GM12878 (cell line): ENCODE measurements around the gene SEBOX. TPM values are rescaled to one million over a fixed set of nuclear protein-coding genes. Genes with fewer than 3 reads are reported as not detected.

ENCODE experiments used
- ATAC-seq: fragments of 200-7000 bp; cut with Tn5 transposase; 3 replicates; pipeline ENCODE4 v1.9.1; 2020; ENCODE audit warnings: mild to moderate bottlenecking, moderate library complexity
- BruUV-seq: library from RNA; stranded (reverse); fragments of 400-500 nt; replicated peaks from 2 replicates; lab custom pipeline; 2021; lab: Mats Ljungman, UMichigan
- CTCF ChIA-PET: fragments of 300-600 bp; sonication (Branson Sonifier 250); formaldehyde crosslinking; extraction: SDS; loops from one replicate; lab custom pipeline; 2021; ENCODE audit warnings: inconsistent platforms; lab: Yijun Ruan, JAX
- POLR2A ChIA-PET: fragments of 350-600 bp; formaldehyde crosslinking; extraction: SDS; loops from one replicate; lab custom pipeline; 2021; ENCODE audit warnings: inconsistent platforms; lab: Charles Lee
- RAD21 ChIA-PET: fragments of 300-600 bp; sonication (Branson Sonifier 250); formaldehyde crosslinking; loops from one replicate; lab custom pipeline; 2023; ENCODE audit warnings: antibody characterized with exemption; ENCODE audit not compliant: unreplicated experiment; lab: Charles Lee
- SMC1A ChIA-PET: fragments of 300-600 bp; sonication (Branson Sonifier 250); formaldehyde crosslinking; loops from one replicate; lab custom pipeline; 2023; ENCODE audit not compliant: unreplicated experiment, uncharacterized antibody; lab: Charles Lee
- DNase-seq: peaks from one replicate; pipeline ENCODE4 v3.0.0-alpha.2; 2011; ENCODE audit warnings: low read depth, low spot score
- FAIRE-seq: peaks from 3 replicates; lab custom pipeline; 2011; peaks lifted over from hg19 to GRCh38; lab: Jason Lieb, UNC
- H2AFZ ChIP-seq: 2 replicates; pipeline ENCODE4 v1.6.0; 2011; ENCODE audit warnings: low read depth, low read length, control low read depth; ENCODE audit not compliant: control insufficient read depth
- H3K27ac ChIP-seq: 2 replicates; pipeline ENCODE4 v1.5.1; 2011; ENCODE audit warnings: control low read depth; ENCODE audit not compliant: control insufficient read depth, insufficient read depth
- H3K27me3 ChIP-seq, 2 experiments: replicated peaks in 1 of 2; 2 replicates each; pipeline versions ENCODE4 v1.6.0 to v1.6.1; 2011; ENCODE audit warnings: low read length in 1 of 2; ENCODE audit not compliant: control insufficient read depth in 2 of 2, insufficient read depth in 2 of 2
- H3K36me3 ChIP-seq, 2 experiments: 2 replicates each; pipeline ENCODE4 v1.5.1; 2011; ENCODE audit warnings: low read length in 1 of 2; ENCODE audit not compliant: control insufficient read depth in 2 of 2, insufficient read depth in 2 of 2
- H3K4me1 ChIP-seq: 2 replicates; pipeline ENCODE4 v1.6.1; 2011; ENCODE audit warnings: mild to moderate bottlenecking, low read length, moderate library complexity, mixed read lengths; ENCODE audit not compliant: control insufficient read depth, insufficient read depth
- H3K4me2 ChIP-seq: 2 replicates; pipeline ENCODE4 v1.6.0; 2011; ENCODE audit warnings: control low read depth; ENCODE audit not compliant: control insufficient read depth, insufficient read depth
- H3K4me3 ChIP-seq: fragments of 200-600 bp; sonication (generic); 2 replicates; pipeline ENCODE4 v1.5.1; 2016
- H3K79me2 ChIP-seq: 2 replicates; pipeline ENCODE4 v1.6.0; 2011; ENCODE audit warnings: low read length; ENCODE audit not compliant: control insufficient read depth, insufficient read depth
- H3K9ac ChIP-seq: 2 replicates; pipeline ENCODE4 v1.8.0; 2011; ENCODE audit warnings: low read length, control low read depth, mixed read lengths; ENCODE audit not compliant: control insufficient read depth, insufficient read depth
- H3K9me3 ChIP-seq: replicated peaks from 3 replicates; pipeline ENCODE4 v1.5.1; 2011; ENCODE audit warnings: mild to moderate bottlenecking, low read length; ENCODE audit not compliant: control insufficient read depth, insufficient read depth
- H4K20me1 ChIP-seq: 2 replicates; pipeline ENCODE4 v1.6.0; 2011; ENCODE audit not compliant: control insufficient read depth, insufficient read depth
- IRF4 ChIP-seq: IDR thresholded peaks from 2 replicates; pipeline ENCODE4 v1.6.1; 2011; ENCODE audit warnings: low read depth, low read length
- NR2F1 ChIP-seq: fragments of 450-650 bp; conservative IDR thresholded peaks from 2 replicates; pipeline ENCODE4 v1.6.1; 2017; ENCODE audit warnings: mild to moderate bottlenecking
- PAX8 ChIP-seq: fragments of 450-650 bp; IDR thresholded peaks from 2 replicates; pipeline ENCODE4 v1.6.1; 2017; ENCODE audit warnings: mild to moderate bottlenecking, moderate library complexity
- SPI1 ChIP-seq: IDR thresholded peaks from 2 replicates; pipeline ENCODE4 v1.6.1; 2011; ENCODE audit warnings: low read depth, mild to moderate bottlenecking, low read length, moderate library complexity, borderline replicate concordance; ENCODE audit not compliant: insufficient read depth
- WGBS: methylation state at CpG from one replicate; pipeline ENCODE4 v1.1.6; 2016; ENCODE audit warnings: low lambda C conversion rate; ENCODE audit not compliant: insufficient replicate concordance, insufficient coverage; ENCODE audit errors: missing lambda C conversion rate; 5-methylcytosine and 5-hydroxymethylcytosine counted together
- in situ Hi-C: fragments of 300-500 bp; cut with MboI; formaldehyde crosslinking; loops from 9 replicates; pipeline ENCODE4 v1.14.3; 2018; ENCODE audit warnings: mixed read lengths
- intact Hi-C: fragments of 100-400 bp; cut with micrococcal nuclease; formaldehyde crosslinking; loops from one replicate; pipeline ENCODE4 v1.14.2; 2022; ENCODE audit not compliant: unreplicated experiment
- polyA plus RNA-seq, 11 experiments: library from polyadenylated mRNA; depleted of rRNA in 4 of 11; unstranded in 6 of 11; stranded (reverse) in 5 of 11; fragments of >200 nt; fragmentation: Nextera tagmentation in 4 of 11; fragmentation: Illumina TruSeq in 1 of 11; extraction: Ambion mirVana in 4 of 11; extraction: Trizol in 1 of 11; gene quantifications; 1 replicate in 1 of 11; 2 replicates in 10 of 11; pipeline versions ENCODE4 v1.2.1 to v1.2.3, GENCODE V29; 2011 to 2016; ENCODE audit warnings: inconsistent platforms in 2 of 11, missing spikeins in 2 of 11, low read depth in 1 of 11
- total RNA-seq, 4 experiments: library from RNA; depleted of rRNA in 3 of 4; stranded (reverse); fragments of >200 nt in 3 of 4; fragmentation: Illumina TruSeq in 1 of 4; extraction: Trizol in 1 of 4; gene quantifications; 2 replicates each; pipeline versions ENCODE4 v1.2.1 to v1.2.3, GENCODE V29; 2013 to 2021
- TF ChIP-seq, protein P1 (sequence below): IDR thresholded peaks from 2 replicates; pipeline ENCODE4 v1.6.1; 2011; ENCODE audit warnings: low read depth, mild to moderate bottlenecking, low read length, moderate library complexity, borderline replicate concordance; ENCODE audit errors: extremely low read depth
- TF ChIP-seq, protein P2 (sequence below): fragments of 150-350 bp; IDR thresholded peaks from 2 replicates; pipeline ENCODE4 v1.6.1; 2014; ENCODE audit warnings: mild to moderate bottlenecking, low read depth, low read length
- TF ChIP-seq, protein P3 (sequence below): fragments of 150-350 bp; IDR thresholded peaks from 2 replicates; pipeline ENCODE4 v1.6.1; 2016; ENCODE audit warnings: low read depth, low read length
- TF ChIP-seq, protein P4 (sequence below): fragments of 450-650 bp; IDR thresholded peaks from 2 replicates; pipeline ENCODE4 v1.6.1; 2017; ENCODE audit warnings: mild to moderate bottlenecking, moderate library complexity

SEBOX gene
- total and polyA plus RNA-seq, 10 of the 15 experiments (the other 5 are each of a cell fraction or from before 2014, with no cell fraction given) = not detected

DNA sequence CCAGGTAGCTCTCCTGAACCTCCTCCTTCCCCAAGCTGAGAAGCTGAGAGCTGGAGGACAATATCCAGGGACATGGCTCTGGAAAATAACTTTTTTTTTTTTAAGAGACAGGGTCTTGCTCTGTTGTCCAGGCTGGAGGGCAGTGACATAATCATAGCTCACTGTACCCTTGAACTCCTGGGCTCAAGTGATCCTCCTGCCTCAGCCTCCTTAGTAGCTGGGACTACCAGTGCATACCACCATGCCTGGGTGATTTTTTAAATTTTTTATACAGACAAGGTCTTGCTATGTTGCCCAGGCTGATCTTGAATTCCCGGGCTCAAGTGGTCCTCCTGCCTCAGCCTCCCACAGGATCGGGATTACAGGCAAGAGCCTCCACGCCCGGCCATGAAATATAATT, 34.8 kb upstream of the SEBOX start (continued):
- TF ChIP-seq, protein P1, sequence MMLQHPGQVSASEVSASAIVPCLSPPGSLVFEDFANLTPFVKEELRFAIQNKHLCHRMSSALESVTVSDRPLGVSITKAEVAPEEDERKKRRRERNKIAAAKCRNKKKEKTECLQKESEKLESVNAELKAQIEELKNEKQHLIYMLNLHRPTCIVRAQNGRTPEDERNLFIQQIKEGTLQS = no peak
- TF ChIP-seq, protein P2, sequence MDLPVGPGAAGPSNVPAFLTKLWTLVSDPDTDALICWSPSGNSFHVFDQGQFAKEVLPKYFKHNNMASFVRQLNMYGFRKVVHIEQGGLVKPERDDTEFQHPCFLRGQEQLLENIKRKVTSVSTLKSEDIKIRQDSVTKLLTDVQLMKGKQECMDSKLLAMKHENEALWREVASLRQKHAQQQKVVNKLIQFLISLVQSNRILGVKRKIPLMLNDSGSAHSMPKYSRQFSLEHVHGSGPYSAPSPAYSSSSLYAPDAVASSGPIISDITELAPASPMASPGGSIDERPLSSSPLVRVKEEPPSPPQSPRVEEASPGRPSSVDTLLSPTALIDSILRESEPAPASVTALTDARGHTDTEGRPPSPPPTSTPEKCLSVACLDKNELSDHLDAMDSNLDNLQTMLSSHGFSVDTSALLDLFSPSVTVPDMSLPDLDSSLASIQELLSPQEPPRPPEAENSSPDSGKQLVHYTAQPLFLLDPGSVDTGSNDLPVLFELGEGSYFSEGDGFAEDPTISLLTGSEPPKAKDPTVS = no peak
- TF ChIP-seq IRF4 = no peak

DNA sequence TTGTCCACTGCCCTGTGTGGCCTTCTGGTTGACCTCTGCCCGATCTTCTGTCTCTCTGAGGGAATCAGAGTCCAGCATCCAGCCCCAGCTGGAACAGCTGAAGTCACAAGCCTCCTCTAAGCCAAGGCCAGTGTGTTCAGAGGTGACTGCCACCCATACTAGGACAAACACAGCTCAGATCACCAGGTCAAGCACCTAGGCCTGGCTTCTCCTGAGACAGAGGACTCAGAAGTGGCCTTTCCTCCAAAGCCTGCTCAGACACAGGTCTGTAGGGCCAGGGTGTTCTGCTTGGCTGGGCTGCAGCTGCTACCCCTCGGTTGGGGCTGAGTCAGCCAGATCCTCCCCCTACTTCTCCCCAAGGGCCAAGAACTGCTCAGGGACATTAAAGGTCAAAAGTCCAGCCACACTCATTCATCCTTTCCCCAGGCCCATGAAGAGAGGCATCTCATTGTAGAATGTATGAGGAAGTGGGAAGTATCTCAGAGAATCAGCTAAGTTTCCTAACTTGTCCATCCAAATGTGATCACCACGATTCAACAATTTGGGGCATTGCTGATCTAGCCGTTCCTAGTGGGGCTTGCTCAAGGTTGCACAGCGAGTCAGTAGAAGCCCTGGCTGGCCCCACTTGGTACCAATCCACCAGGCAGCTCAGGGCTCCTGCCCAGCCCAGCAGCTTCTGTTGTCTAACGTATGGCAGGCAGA, 33.4 kb upstream of the SEBOX start:
- H2AFZ ChIP-seq = no peak overlapping the region
- in situ Hi-C loops (no loop called here), intact Hi-C loops (no loop called here)
- H3K4me2 ChIP-seq = no peak overlapping the region
- ChIA-PET RAD21 (interaction anchor here (1.1 kb wide), 1 partner anchor 18 kb away, joined by 3 read pairs; no protein-coding TSS in a partner anchor), POLR2A (interaction anchor here (1.0 kb wide), 1 partner anchor 63 kb away, joined by 3 read pairs; the partner anchor contains the start of gene TNFAIP1), CTCF (interaction anchor here (6.2 kb wide), 1 partner anchor 18 kb away, joined by 37 read pairs; no protein-coding TSS in a partner anchor), SMC1A (interaction anchor here (0.8 to 1.2 kb wide), 3 partner anchors 9 to 221 kb away, joined by 3 read pairs; no protein-coding TSS in a partner anchor)
- WGBS = 57% methylated on average over 6 of the region's 6 CpGs
- DNase-seq = no peak
- no peaks in the 10 kb centered on the region; the same call in 1 of the 2 replicates for H3K4me1 ChIP-seq
- no peaks in the 10 kb centered on the region for H3K9me3 ChIP-seq
- BruUV-seq = no TSS peak
- TF ChIP-seq, protein P3, sequence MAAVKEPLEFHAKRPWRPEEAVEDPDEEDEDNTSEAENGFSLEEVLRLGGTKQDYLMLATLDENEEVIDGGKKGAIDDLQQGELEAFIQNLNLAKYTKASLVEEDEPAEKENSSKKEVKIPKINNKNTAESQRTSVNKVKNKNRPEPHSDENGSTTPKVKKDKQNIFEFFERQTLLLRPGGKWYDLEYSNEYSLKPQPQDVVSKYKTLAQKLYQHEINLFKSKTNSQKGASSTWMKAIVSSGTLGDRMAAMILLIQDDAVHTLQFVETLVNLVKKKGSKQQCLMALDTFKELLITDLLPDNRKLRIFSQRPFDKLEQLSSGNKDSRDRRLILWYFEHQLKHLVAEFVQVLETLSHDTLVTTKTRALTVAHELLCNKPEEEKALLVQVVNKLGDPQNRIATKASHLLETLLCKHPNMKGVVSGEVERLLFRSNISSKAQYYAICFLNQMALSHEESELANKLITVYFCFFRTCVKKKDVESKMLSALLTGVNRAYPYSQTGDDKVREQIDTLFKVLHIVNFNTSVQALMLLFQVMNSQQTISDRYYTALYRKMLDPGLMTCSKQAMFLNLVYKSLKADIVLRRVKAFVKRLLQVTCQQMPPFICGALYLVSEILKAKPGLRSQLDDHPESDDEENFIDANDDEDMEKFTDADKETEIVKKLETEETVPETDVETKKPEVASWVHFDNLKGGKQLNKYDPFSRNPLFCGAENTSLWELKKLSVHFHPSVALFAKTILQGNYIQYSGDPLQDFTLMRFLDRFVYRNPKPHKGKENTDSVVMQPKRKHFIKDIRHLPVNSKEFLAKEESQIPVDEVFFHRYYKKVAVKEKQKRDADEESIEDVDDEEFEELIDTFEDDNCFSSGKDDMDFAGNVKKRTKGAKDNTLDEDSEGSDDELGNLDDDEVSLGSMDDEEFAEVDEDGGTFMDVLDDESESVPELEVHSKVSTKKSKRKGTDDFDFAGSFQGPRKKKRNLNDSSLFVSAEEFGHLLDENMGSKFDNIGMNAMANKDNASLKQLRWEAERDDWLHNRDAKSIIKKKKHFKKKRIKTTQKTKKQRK = no peak
- TF ChIP-seq PAX8 (no peak), NR2F1 (peak; percentile 62; the same call in 1 of the 2 replicates), SPI1 (peak; percentile 51)
- TF ChIP-seq, protein P4, sequence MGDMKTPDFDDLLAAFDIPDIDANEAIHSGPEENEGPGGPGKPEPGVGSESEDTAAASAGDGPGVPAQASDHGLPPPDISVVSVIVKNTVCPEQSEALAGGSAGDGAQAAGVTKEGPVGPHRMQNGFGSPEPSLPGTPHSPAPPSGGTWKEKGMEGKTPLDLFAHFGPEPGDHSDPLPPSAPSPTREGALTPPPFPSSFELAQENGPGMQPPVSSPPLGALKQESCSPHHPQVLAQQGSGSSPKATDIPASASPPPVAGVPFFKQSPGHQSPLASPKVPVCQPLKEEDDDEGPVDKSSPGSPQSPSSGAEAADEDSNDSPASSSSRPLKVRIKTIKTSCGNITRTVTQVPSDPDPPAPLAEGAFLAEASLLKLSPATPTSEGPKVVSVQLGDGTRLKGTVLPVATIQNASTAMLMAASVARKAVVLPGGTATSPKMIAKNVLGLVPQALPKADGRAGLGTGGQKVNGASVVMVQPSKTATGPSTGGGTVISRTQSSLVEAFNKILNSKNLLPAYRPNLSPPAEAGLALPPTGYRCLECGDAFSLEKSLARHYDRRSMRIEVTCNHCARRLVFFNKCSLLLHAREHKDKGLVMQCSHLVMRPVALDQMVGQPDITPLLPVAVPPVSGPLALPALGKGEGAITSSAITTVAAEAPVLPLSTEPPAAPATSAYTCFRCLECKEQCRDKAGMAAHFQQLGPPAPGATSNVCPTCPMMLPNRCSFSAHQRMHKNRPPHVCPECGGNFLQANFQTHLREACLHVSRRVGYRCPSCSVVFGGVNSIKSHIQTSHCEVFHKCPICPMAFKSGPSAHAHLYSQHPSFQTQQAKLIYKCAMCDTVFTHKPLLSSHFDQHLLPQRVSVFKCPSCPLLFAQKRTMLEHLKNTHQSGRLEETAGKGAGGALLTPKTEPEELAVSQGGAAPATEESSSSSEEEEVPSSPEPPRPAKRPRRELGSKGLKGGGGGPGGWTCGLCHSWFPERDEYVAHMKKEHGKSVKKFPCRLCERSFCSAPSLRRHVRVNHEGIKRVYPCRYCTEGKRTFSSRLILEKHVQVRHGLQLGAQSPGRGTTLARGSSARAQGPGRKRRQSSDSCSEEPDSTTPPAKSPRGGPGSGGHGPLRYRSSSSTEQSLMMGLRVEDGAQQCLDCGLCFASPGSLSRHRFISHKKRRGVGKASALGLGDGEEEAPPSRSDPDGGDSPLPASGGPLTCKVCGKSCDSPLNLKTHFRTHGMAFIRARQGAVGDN = no peak
- H3K36me3 ChIP-seq = peaks cover 1 to 6% of the 10 kb centered on the region in 2 experiments; a peak in 3 of 4 replicates
- no peaks in the 10 kb centered on the region for H3K79me2 ChIP-seq
- no peak overlapping the region for H3K27ac ChIP-seq
- no peak for FAIRE-seq
- no peak overlapping the region for H3K9ac ChIP-seq
- ATAC-seq = peak; percentile 85
- no peaks in the 10 kb centered on the region for H3K27me3 ChIP-seq
- H3K4me3 ChIP-seq = no peak overlapping the region
- no peaks in the 10 kb centered on the region for H4K20me1 ChIP-seq
